Retina (tissue), 1 donor: ENCODE measurements around the gene DNAAF1.
A peak's percentile ranks its signal among the peaks of the same experiment; 100 is the strongest.

Experiments used
- DNase-seq: peaks from one replicate; pipeline ENCODE4 v3.0.0-alpha.2; 2016

Gene DNAAF1

DNA sequence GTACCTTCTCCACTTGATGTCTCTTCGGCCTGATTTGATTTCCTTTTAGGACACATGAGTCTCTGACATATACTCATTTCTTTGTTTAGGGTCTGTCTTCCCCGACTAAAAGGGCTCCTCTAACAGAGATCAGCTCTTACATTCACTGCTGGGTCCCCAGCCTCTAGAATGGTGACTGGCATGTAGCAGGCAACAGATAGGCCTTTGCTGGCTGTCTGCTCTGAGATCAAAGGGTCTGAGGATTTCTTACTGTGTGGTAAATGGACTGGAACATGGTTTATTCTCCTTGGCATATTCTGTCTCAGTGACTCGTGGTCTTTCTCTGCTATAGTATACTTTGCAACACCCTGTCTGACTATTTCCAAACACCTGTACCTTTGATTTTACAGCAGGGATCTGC, 16.7 kb downstream of the DNAAF1 start:
- DNase-seq, result no peak

DNA sequence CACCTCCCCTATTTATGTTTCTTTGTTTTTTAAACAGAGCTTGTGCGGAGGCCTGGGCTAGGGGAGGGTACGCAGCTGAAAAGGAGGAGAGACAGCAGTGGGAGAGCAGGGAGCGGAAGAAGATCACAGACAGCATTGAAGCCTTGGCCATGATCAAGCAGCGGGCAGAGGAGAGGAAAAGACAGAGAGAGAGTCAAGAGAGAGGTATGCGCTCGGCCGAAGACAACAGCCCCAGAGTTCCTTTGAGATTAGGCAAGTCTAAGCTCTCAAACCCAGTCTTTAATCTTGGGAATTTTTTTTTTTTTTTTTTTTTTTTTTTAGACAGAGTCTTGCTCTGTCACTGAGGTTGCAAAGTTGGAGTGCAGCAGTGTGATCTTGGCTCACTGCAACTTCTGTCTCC, 20.6 kb downstream of the DNAAF1 start:
- DNase-seq, result no peak

GRCh38 chr16:84166796-84167695, 21.9 kb downstream of the DNAAF1 start:
- DNase-seq, result no peak

DNA sequence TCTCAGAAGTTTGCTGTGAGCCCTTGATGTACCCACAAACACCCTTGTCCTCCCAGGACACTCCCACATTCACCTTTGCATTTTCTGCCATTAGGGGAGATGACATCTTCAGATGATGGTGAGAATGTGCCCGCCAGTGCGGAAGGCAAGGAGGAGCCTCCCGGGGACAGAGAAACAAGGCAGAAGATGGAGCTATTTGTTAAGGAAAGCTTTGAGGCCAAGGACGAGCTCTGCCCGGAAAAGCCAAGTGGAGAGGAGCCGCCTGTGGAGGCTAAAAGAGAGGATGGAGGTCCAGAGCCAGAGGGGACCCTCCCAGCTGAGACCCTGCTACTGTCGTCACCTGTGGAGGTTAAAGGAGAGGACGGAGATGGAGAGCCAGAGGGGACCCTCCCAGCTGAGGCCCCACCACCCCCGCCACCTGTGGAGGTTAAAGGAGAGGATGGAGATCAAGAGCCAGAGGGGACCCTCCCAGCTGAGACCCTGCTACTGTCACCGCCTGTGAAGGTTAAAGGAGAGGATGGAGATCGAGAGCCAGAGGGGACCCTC, 24.7 kb downstream of the DNAAF1 start:
- DNase-seq, result no peak

DNA sequence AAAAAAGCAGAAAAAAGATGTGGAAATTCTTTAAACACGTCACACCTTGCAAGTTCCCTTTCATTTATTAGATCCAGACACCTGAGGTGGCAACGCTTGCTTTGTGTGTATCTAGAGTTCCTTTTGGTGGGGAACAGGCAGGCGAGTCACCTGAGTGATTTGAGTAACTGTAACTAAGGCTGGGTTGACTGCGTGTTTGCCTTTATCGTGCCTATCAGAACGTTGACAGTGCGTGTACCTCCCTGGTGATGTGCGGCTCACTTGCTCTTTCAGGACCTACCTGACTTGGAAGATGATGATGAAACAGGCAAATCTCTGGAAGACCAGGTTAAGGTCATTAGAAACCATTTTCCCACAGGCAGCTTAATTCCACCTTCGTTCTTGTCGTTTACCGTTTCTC, 29.3 kb downstream of the DNAAF1 start:
- no peak for DNase-seq

DNA sequence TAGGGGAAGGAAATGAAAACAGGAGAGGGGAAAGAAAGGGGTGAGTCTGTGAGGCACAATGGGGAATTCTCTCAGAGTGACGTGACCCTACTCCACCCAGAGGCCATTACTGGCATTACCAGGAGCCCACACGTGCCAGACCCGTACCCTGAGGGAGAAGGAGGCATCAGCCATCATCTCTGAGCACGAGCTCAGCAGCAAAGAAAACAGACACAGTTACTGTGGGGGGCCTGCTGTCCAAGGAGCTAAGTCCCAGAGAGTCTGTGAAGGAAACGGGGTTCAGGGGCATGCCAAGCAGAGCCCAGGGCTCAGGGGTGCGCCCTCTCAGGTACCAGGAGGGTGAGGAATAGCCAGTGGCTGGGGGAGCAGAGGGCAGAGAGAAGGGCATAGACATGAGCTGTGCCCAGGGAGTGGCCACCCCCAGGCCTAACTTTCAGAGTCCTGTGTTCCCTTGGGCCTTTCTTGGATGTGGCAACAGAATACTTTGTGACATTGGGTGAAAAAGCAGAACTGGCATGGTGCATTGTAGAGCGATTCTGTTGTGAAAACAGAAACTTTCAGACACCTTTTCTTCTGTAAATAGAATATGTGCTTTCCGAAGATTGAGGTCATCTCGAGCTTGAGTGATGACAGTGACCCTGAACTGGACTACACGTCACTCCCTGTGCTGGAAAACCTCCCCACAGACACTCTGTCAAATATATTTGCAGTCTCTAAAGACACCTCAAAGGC, 30.4 kb downstream of the DNAAF1 start:
- peak; percentile 65 for DNase-seq

DNA sequence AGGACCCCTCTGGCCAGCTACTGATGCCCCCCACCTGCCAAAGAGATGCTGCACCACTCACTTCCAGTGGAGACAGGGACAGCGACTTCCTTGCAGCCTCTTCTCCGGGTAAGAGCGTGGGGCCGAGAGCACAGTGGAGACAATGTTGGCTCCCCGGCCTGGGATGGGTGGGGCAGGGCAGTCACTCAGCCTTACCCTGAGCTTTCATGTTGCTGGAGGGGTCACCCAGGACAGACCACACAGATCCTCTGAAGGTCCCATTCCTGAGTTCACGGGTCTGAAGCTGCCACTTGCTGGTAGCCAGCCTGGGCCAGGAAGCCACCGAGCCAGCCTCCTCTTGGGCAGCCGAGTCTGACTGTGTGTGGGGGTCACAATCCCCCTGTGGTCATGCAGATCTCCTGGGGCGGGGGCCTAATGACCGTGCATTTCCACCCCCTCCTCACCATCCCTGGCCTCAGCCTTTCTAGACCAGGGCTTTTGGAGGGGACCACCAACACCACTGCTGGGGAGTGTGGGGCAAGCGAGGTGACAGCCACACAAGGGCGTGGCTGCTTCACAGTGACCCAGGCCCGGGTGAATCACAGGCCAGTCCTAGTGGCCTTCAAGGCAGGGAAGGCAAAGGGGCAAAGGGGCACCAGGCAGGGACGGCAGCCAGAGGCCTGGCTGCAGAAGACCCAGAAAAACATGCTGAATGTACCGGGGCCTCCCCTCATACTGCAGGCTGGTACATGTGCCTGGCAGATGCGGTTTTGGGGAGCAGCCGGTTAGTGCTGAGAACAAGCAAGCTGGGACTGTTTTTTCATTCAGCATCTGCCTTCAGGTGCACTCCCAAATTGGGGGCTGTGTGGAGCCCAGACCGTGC, 31.3 kb downstream of the DNAAF1 start:
- DNase-seq, result no peak

DNA sequence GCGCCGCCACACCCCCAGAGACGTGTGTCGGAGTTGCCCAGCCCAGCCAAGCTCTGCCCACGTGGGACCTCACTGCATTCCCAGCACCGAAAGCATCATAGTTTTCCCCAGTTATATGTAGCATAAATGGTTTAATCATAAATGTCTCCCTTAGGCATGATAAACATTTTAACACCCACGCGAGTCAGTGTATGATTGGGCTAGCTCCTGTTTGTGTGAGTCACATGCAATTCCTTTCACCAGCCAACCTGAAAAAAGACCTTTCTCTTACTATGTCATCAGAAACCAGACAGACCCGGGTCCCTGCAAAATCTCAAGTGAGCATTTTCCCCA, 32.6 kb downstream of the DNAAF1 start:
- no peak for DNase-seq

GRCh38 chr16:84178146-84178765, 33.1 kb downstream of the DNAAF1 start:
- DNase-seq, result no peak

- DNase-seq, result no peak
Observed at GRCh38 chr16:84178892-84179611, 33.9 kb downstream of the DNAAF1 start.

DNA sequence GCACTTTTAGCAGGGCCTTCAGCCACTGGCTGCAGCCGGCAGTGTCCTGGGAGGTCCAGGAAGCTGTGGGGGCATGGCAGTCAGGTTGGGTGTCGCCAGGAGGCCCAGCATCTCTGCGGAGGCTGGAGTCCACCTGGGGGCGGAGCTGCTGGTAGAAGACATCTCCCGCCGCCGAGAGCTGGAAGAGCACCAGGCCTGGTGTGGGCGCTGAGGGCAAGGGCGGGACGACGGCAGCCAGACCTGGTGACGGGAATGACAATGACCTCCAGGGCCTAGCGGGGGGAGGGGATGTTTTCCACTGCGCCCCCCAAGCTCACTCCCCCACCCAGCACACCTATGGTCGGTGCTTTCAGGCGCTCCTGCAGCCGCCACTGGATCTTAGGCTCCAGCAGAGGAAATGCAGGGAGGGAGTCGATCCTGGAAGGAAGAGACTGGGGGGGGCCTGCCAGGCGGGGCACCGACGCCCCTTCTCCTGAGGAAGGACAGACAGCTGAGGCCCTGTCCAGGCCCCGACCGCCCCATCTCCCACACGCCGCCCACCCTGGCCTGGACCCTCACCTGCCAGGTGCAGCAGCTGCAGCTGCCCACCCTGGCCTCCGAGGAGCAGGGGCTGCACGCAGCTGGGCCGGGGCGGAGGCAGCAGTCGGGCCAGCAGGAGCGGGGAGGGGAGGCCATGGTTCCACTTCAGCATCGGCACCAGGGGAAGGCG, 34.7 kb downstream of the DNAAF1 start:
- no peak for DNase-seq

DNA sequence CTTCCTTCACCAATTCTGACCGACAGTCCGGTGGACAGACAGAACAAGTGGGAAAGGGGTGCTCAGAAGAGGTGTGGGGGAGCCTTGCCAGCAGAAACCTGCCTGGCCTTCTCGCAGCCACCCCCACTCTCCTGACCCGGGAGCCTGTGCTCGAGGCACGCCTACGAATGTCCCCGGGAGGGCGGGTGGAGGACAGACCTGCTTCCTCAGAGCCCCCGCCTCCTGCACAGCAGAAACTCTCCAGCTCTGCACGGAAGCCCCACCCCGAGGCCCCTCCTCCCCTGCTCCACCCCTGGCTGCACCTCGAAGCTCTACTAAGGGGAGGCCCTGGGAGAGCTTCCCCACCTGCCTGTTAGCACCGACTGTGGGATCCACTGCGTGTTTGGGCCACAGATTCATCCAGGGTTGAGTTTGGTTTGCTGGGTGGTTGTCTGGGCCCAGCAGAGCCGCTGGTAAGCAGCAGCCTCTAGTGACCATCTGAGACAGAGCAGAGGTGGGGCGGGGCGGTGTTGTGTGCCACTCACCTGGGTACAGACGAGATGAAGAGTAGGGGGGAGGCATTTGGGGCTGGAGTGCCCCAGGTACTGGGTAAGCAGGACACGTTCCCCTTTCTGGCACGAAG, 35.5 kb downstream of the DNAAF1 start:
- no peak for DNase-seq

DNA sequence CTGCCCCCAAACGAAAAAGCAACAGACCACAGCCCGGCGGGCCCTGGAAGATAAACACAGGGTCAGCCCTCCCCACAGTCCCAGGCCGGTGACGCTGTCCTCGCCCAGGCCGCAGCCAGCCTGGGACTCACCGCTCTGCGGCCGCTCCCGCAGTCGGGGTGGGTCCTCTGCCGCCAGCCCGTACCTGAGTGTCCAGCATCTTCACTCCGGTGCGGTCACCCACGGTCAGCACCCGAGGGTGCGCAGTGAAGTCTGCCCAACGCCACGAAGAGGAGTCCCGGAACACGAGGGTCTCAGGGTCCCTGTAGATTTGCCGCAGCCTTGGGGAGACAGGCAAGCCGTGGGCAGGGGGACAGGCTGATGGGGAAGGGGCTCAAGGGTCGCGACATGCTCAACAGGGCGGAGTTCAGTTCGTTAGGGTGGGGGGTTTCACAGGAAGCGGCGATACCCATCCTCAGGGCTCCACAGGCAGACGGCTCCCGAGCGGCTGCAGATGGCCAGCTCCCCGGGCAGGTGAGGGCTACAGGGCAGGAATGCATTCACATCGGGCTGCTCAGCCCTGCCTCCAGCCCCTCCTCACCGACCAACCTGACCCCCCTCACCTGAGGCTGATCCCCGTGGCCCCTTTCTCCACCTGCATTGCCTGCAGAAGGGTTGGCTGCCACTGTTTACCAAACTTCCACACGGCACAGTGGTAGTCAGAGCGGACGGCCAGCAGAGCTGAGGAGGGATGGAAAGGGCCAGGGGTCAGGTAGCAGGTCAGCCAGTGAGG, 36.2 kb downstream of the DNAAF1 start:
- no peak for DNase-seq

DNA sequence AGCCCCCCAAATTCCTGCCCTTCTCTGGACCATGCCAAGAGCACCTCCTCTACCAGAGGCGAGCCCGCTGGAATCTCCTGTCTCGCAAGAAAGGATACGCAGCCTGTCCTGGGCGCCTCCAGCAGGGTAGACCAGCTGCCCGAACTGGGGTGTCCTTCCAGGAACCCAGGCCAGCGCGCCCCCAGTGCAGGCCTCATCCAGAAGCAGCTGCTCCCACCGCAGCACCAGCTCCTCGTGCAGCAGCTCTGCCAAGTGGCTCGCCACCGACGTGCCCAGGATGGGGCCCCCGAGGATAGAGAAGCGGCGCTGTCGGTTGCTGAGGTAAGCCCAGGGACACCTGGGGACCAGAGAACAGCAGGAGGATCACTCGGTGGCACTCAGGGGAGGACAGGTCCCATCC, 37.0 kb downstream of the DNAAF1 start:
- DNase-seq, result no peak

GRCh38 chr16:84182680-84183571, 37.8 kb downstream of the DNAAF1 start:
- DNase-seq, result no peak

- DNase-seq, result no peak
Observed at GRCh38 chr16:84183572-84183875, 38.4 kb downstream of the DNAAF1 start.

GRCh38 chr16:84183911-84184591, 38.9 kb downstream of the DNAAF1 start:
- no peak for DNase-seq

GRCh38 chr16:84184775-84185174, 39.7 kb downstream of the DNAAF1 start:
- DNase-seq, result no peak
